SK-N-SH (cell line): ENCODE measurements around the gene SMARCC2. TPM values are rescaled to one million over a fixed set of nuclear protein-coding genes. Genes with fewer than 3 reads are reported as not detected.

Experiments
- CTCF ChIA-PET: fragments of 300-600, 350-600 bp; formaldehyde crosslinking; extraction: SDS; loops from one replicate; lab custom pipeline; 2021; lab: Yijun Ruan, JAX
- POLR2A ChIA-PET: fragments of 350-600 bp; sonication (Branson Sonifier 250); formaldehyde crosslinking; extraction: SDS; loops from one replicate; lab custom pipeline; 2020; ENCODE audit warnings: antibody characterized with exemption, inconsistent platforms; lab: Yijun Ruan, JAX
- DNase-seq: peaks from one replicate; pipeline ENCODE4 v3.0.0; 2012
- H2AFZ ChIP-seq: fragments of 200-600 bp; sonication (generic); 2 replicates; pipeline ENCODE4 v1.8.1; 2016; ENCODE audit warnings: antibody characterized with exemption, mild to moderate bottlenecking, low read depth
- H3F3A ChIP-seq: fragments of 200-600 bp; sonication (generic); replicated peaks from 2 replicates; pipeline ENCODE3; 2016; ENCODE audit warnings: antibody characterized with exemption, mild to moderate bottlenecking; ENCODE audit not compliant: insufficient read depth
- H3K27ac ChIP-seq, 2 experiments: fragments of 200-500 bp in 1 of 2; fragments of 200-600 bp in 1 of 2; sonication (Bioruptor generic) in 1 of 2; sonication (generic), shearing (Covaris generic) in 1 of 2; 2 replicates each; pipeline versions ENCODE4 v1.5.1 to v1.6.1; 2014 to 2016; ENCODE audit warnings: low read depth in 2 of 2, inconsistent platforms in 1 of 2, low read length in 1 of 2, mild to moderate bottlenecking in 1 of 2, mixed read lengths in 1 of 2
- H3K27me3 ChIP-seq: fragments of 200-600 bp; sonication (generic), shearing (Covaris generic); 2 replicates; pipeline ENCODE4 v1.6.1; 2016; ENCODE audit warnings: mixed run types; ENCODE audit not compliant: insufficient read depth
- H3K36me3 ChIP-seq, 2 experiments: fragments of 200-500 bp in 1 of 2; fragments of 200-600 bp in 1 of 2; sonication (Bioruptor generic) in 1 of 2; sonication (generic) in 1 of 2; replicated peaks in 1 of 2; 2 replicates each; pipeline versions ENCODE3 to v1.5.1; 2014 to 2016; ENCODE audit warnings: low read length in 1 of 2, mild to moderate bottlenecking in 1 of 2; ENCODE audit not compliant: insufficient read depth in 2 of 2, control insufficient read depth in 1 of 2
- H3K4me1 ChIP-seq, 2 experiments: fragments of 200-500 bp in 1 of 2; fragments of 200-600 bp in 1 of 2; sonication (Bioruptor generic) in 1 of 2; sonication (generic), shearing (Covaris generic) in 1 of 2; 2 replicates each; pipeline versions ENCODE4 v1.5.1 to v1.6.1; 2014 to 2016; ENCODE audit warnings: low read depth in 1 of 2, low read length in 1 of 2, mixed run types in 1 of 2; ENCODE audit not compliant: insufficient read depth in 2 of 2, control insufficient read depth in 1 of 2
- H3K4me2 ChIP-seq: fragments of 200-600 bp; sonication (generic), shearing (Covaris generic); 2 replicates; pipeline ENCODE4 v1.6.1; 2017; ENCODE audit warnings: mixed run types
- H3K4me3 ChIP-seq, 2 experiments: fragments of 200-500 bp in 1 of 2; fragments of 200-600 bp in 1 of 2; sonication (Bioruptor generic) in 1 of 2; sonication (generic), shearing (Covaris generic) in 1 of 2; 2 replicates each; pipeline versions ENCODE4 v1.5.1 to v1.8.1; 2014 to 2016; ENCODE audit warnings: low read depth in 2 of 2, inconsistent platforms in 1 of 2, low read length in 1 of 2, mild to moderate bottlenecking in 1 of 2, mixed read lengths in 1 of 2, moderate library complexity in 1 of 2
- H3K79me2 ChIP-seq: fragments of 200-600 bp; sonication (generic); 2 replicates; pipeline ENCODE4 v1.8.1; 2017; ENCODE audit warnings: mild to moderate bottlenecking; ENCODE audit not compliant: insufficient read depth
- H3K9ac ChIP-seq: fragments of 200-600 bp; sonication (generic); 2 replicates; pipeline ENCODE4 v1.6.1; 2017; ENCODE audit warnings: mixed run types
- H3K9me2 ChIP-seq: fragments of 200-600 bp; sonication (generic); 2 replicates; pipeline ENCODE4 v1.6.1; 2017; ENCODE audit warnings: mixed run types
- H3K9me3 ChIP-seq: fragments of 200-600 bp; sonication (generic); 2 replicates; pipeline ENCODE4 v1.6.1; 2017; ENCODE audit warnings: mixed run types, mild to moderate bottlenecking, moderate library complexity
- H4K20me1 ChIP-seq: fragments of 200-600 bp; sonication (generic); 2 replicates; pipeline ENCODE4 v1.6.1; 2017; ENCODE audit warnings: mild to moderate bottlenecking, mixed run types; ENCODE audit not compliant: insufficient read depth
- CHD2 ChIP-seq: fragments of 150-350 bp; IDR thresholded peaks from 2 replicates; pipeline ENCODE4 v1.6.1; 2018; ENCODE audit warnings: low read length; ENCODE audit not compliant: partially characterized antibody
- CTCF ChIP-seq: fragments of 200-600 bp; sonication (generic); IDR thresholded peaks from 2 replicates; pipeline ENCODE4 v1.6.1; 2017; ENCODE audit warnings: antibody characterized with exemption, mild to moderate bottlenecking, moderate library complexity
- FOSL2 ChIP-seq: IDR thresholded peaks from 2 replicates; pipeline ENCODE4 v1.4.0; 2012; ENCODE audit warnings: low read depth, mild to moderate bottlenecking, moderate library complexity, borderline replicate concordance
- NFIC ChIP-seq: IDR thresholded peaks from 2 replicates; pipeline ENCODE4 v1.4.0; 2012; ENCODE audit warnings: borderline replicate concordance
- NRF1 ChIP-seq: IDR thresholded peaks from 2 replicates; pipeline ENCODE4 v1.6.1; 2012; ENCODE audit warnings: low read depth, mild to moderate bottlenecking, low read length
- RAD21 ChIP-seq: IDR thresholded peaks from 2 replicates; pipeline ENCODE4 v1.6.1; 2012; ENCODE audit warnings: mild to moderate bottlenecking, low read length
- RFX5 ChIP-seq: IDR thresholded peaks from 2 replicates; pipeline ENCODE4 v1.6.1; 2012; ENCODE audit warnings: mild to moderate bottlenecking, improper control_type of control experiment, low read length
- TCF12 ChIP-seq: IDR thresholded peaks from 2 replicates; pipeline ENCODE4 v1.4.0; 2012
- ZBTB33 ChIP-seq: IDR thresholded peaks from 2 replicates; pipeline ENCODE4 v1.4.0; 2012; ENCODE audit warnings: low read depth, borderline replicate concordance
- WGBS: methylation state at CpG from one replicate; pipeline ENCODE4 v1.1.6; 2017; ENCODE audit warnings: low lambda C conversion rate; 5-methylcytosine and 5-hydroxymethylcytosine counted together
- polyA plus RNA-seq, 3 experiments: library from polyadenylated mRNA; depleted of rRNA; stranded (reverse); fragments of >200 nt; gene quantifications; 2 replicates each; pipeline ENCODE4 v1.2.3, GENCODE V29; 2012
- TF ChIP-seq, protein P1 (sequence below): IDR thresholded peaks from 2 replicates; pipeline ENCODE4; 2012

Gene SMARCC2
- polyA plus RNA-seq, 1 of the 3 experiments (the other 2 are of a cell fraction) = 64.3 TPM

DNA sequence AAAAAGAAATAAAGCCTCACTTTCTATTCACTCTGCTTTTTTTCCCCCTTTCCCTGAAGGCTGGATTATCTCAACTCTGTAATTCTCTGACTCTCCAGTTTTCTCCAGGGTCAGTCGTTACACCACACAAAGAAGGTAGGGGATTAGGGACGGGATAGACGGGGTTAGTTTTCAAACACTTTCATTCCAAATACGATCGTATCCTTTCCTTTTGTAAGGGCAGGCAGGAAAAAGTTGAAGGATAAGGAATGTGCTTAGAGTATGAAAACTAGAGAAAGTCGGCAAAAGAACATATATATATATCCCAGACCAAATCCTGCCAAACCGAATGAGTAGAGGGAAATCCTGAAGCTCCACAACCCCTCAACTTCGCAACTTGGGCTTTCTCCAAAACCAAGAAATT lies 61.8 kb downstream of the SMARCC2 start:
- no peak for DNase-seq
- H3K4me1 ChIP-seq = peaks cover 13 to 23% of the 10 kb centered on the region in 2 experiments
- no peaks in the 10 kb centered on the region for H3K27me3 ChIP-seq
- WGBS = 7% methylated on average over 8 of the region's 8 CpGs
- peak overlapping the region; percentile 57; the same call in 1 of the 2 replicates for H2AFZ ChIP-seq
- no peaks in the 10 kb centered on the region for H4K20me1 ChIP-seq
- ChIA-PET CTCF (interaction anchor here (1.1 to 16.0 kb wide), 9 partner anchors 8 to 95 kb away, joined by 3 to 272 read pairs (median 7); partner anchors contain the start of genes MYL6, MYL6B, RNF41 and SMARCC2), POLR2A (interaction anchor here (0.9 to 2.9 kb wide), 11 partner anchors 10 to 234 kb away, joined by 3 to 44 read pairs (median 7); partner anchors contain the start of genes MYL6, PA2G4, RNF41 and RPL41)
- peak overlapping the region; percentile 86 for H3K4me2 ChIP-seq
- peak overlapping the region; percentile 39 to 61 for H3K4me3 ChIP-seq
- H3K79me2 ChIP-seq = peaks cover 63% of the 10 kb centered on the region
- peaks cover 34% of the 10 kb centered on the region for H3F3A ChIP-seq
- peak overlapping the region; percentile 66 for H3K9ac ChIP-seq
- TF ChIP-seq FOSL2 (no peak), RFX5 (no peak), TCF12 (no peak), NFIC (peak; percentile 46; the same call in 1 of the 2 replicates), NRF1 (no peak)
- no peaks in the 10 kb centered on the region for H3K9me3 ChIP-seq
- no peaks in the 10 kb centered on the region for H3K9me2 ChIP-seq
- peaks cover 22 to 25% of the 10 kb centered on the region in 2 experiments for H3K36me3 ChIP-seq
- peak overlapping the region; percentile 77 to 88 for H3K27ac ChIP-seq

GRCh38 chr12:56126732-56127239 lies 62.5 kb downstream of the SMARCC2 start:
- peak overlapping the region; percentile 66; the same call in 1 of the 2 replicates for H3K9ac ChIP-seq
- H3K27me3 ChIP-seq = no peaks in the 10 kb centered on the region
- H2AFZ ChIP-seq = no peak overlapping the region
- ChIA-PET POLR2A (interaction anchor here (0.7 to 2.9 kb wide), 4 partner anchors 9 to 95 kb away, joined by 3 to 44 read pairs (median 4); partner anchors contain the start of genes RNF41, RPL41, SMARCC2 and ZC3H10), CTCF (interaction anchor here (0.6 to 16.0 kb wide), 19 partner anchors 9 to 158 kb away, joined by 3 to 272 read pairs (median 5); partner anchors contain the start of genes ANKRD52, MYL6, MYL6B and SMARCC2)
- H3F3A ChIP-seq = peaks cover 34% of the 10 kb centered on the region
- H3K9me3 ChIP-seq = no peaks in the 10 kb centered on the region
- peaks cover 58% of the 10 kb centered on the region for H3K79me2 ChIP-seq
- H3K36me3 ChIP-seq = peaks cover 16 to 18% of the 10 kb centered on the region in 2 experiments
- no peaks in the 10 kb centered on the region for H3K9me2 ChIP-seq
- peak overlapping the region; percentile 86 for H3K4me2 ChIP-seq
- 62% methylated on average over 3 of the region's 3 CpGs for WGBS
- peaks cover 13 to 23% of the 10 kb centered on the region in 2 experiments for H3K4me1 ChIP-seq
- H4K20me1 ChIP-seq = no peaks in the 10 kb centered on the region
- H3K4me3 ChIP-seq = no peak overlapping the region
- no peak for DNase-seq
- H3K27ac ChIP-seq = peak overlapping the region; percentile 77 to 88
- TF ChIP-seq RAD21 = no peak
- no peak for TF ChIP-seq ZBTB33
- TF ChIP-seq CHD2 = no peak
- TF ChIP-seq CTCF = no peak
- TF ChIP-seq TCF12 = no peak
- TF ChIP-seq, protein P1, sequence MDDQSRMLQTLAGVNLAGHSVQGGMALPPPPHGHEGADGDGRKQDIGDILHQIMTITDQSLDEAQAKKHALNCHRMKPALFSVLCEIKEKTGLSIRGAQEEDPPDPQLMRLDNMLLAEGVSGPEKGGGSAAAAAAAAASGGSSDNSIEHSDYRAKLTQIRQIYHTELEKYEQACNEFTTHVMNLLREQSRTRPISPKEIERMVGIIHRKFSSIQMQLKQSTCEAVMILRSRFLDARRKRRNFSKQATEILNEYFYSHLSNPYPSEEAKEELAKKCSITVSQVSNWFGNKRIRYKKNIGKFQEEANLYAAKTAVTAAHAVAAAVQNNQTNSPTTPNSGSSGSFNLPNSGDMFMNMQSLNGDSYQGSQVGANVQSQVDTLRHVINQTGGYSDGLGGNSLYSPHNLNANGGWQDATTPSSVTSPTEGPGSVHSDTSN = no peak
- TF ChIP-seq, all 33 proteins: peak for 0
